Keratinocyte (primary cell): ENCODE data around the gene ADIPOR2. TPM values are rescaled to one million over a fixed set of nuclear protein-coding genes. Genes with fewer than 3 reads are reported as not detected.
A peak's percentile ranks its signal among the peaks of the same experiment; 100 is the strongest.

Experiments
- DNase-seq: peaks from one replicate; pipeline ENCODE4 v3.0.0-alpha.2; 2011; ENCODE audit warnings: low read depth, missing footprints, low spot score
- FAIRE-seq: peaks from 2 replicates; lab custom pipeline; 2011; peaks lifted over from hg19 to GRCh38; lab: Jason Lieb, UNC
- H2AFZ ChIP-seq: 2 replicates; pipeline ENCODE4 v1.6.0; 2012; ENCODE audit warnings: low read length, control low read depth, inconsistent platforms; ENCODE audit not compliant: control insufficient read depth
- H3K27ac ChIP-seq: 2 replicates; pipeline ENCODE4 v1.5.1; 2011; ENCODE audit warnings: low read length; ENCODE audit not compliant: control insufficient read depth, insufficient read depth
- H3K27me3 ChIP-seq: 3 replicates; pipeline ENCODE4 v1.6.0; 2011; ENCODE audit warnings: low read length; ENCODE audit not compliant: control insufficient read depth, insufficient read depth; ENCODE audit errors: extremely low read depth
- H3K36me3 ChIP-seq, 2 experiments: 2 replicates in 1 of 2; 3 replicates in 1 of 2; pipeline ENCODE4 v1.5.1; 2011; ENCODE audit warnings: low read length in 2 of 2, mild to moderate bottlenecking in 1 of 2; ENCODE audit not compliant: control insufficient read depth in 2 of 2, insufficient read depth in 2 of 2; ENCODE audit errors: extremely low read depth in 1 of 2
- H3K4me1 ChIP-seq: 3 replicates; pipeline ENCODE4 v1.5.1; 2011; ENCODE audit warnings: low read length; ENCODE audit not compliant: control insufficient read depth, insufficient read depth; ENCODE audit errors: extremely low read depth
- H3K4me2 ChIP-seq: 3 replicates; pipeline ENCODE4 v1.6.0; 2011; ENCODE audit warnings: low read depth, low read length; ENCODE audit not compliant: control insufficient read depth, insufficient read depth; ENCODE audit errors: extremely low read depth
- H3K4me3 ChIP-seq, 3 experiments: fragments of 200-600 bp in 1 of 3; sonication (generic) in 1 of 3; 2 replicates in 2 of 3; 3 replicates in 1 of 3; pipeline ENCODE4 v1.5.1; 2011 to 2016; ENCODE audit warnings: low read length in 3 of 3, mild to moderate bottlenecking in 3 of 3, control low read depth in 2 of 3, inconsistent platforms in 1 of 3, low read depth in 1 of 3, mixed read lengths in 1 of 3, mixed run types in 1 of 3, moderate library complexity in 1 of 3; ENCODE audit not compliant: control insufficient read depth in 2 of 3, insufficient read depth in 2 of 3; ENCODE audit errors: extremely low read depth in 1 of 3
- H3K79me2 ChIP-seq: 2 replicates; pipeline ENCODE4 v1.6.0; 2012; ENCODE audit warnings: low read length; ENCODE audit not compliant: control insufficient read depth, insufficient read depth
- H3K9ac ChIP-seq: 3 replicates; pipeline ENCODE4 v1.6.0; 2011; ENCODE audit warnings: low read length; ENCODE audit not compliant: control insufficient read depth, insufficient read depth; ENCODE audit errors: extremely low read depth
- H3K9me1 ChIP-seq: 3 replicates; pipeline ENCODE4 v1.6.0; 2011; ENCODE audit warnings: low read length; ENCODE audit not compliant: control insufficient read depth, insufficient read depth; ENCODE audit errors: extremely low read depth
- H3K9me3 ChIP-seq: 2 replicates; pipeline ENCODE4 v1.5.1; 2012; ENCODE audit warnings: low read depth, low read length; ENCODE audit not compliant: control insufficient read depth
- H4K20me1 ChIP-seq: 3 replicates; pipeline ENCODE4 v1.6.0; 2011; ENCODE audit warnings: low read length; ENCODE audit not compliant: control insufficient read depth, insufficient read depth; ENCODE audit errors: extremely low read depth
- EZH2 ChIP-seq: IDR thresholded peaks from one replicate; pipeline ENCODE4 v1.6.1; 2012; ENCODE audit warnings: inconsistent platforms, mild to moderate bottlenecking, low read length, moderate library complexity
- dilution Hi-C: fragments of 300-500 bp; cut with MboI; formaldehyde crosslinking; loops from one replicate; pipeline ENCODE4 v1.7.0; 2020; ENCODE audit warnings: low sequenced_read_pairs; ENCODE audit not compliant: extremely low pct_ligation_motif_present
- polyA plus RNA-seq, 5 experiments: library from polyadenylated mRNA; depleted of rRNA in 3 of 5; stranded (reverse) in 3 of 5; stranded (forward) in 1 of 5; unstranded in 1 of 5; fragments of >200 nt; gene quantifications; 1 replicate in 1 of 5; 2 replicates in 3 of 5; 3 replicates in 1 of 5; pipeline versions ENCODE4 v1.2.1 to v1.2.3, GENCODE V29; 2011 to 2012; ENCODE audit warnings: missing spikeins in 2 of 5, low read depth in 1 of 5, low replicate concordance in 1 of 5
- TF ChIP-seq, protein P1 (sequence below), 3 experiments: IDR thresholded peaks in 1 of 3; conservative IDR thresholded peaks in 1 of 3; optimal IDR thresholded peaks in 1 of 3; 2 replicates in 2 of 3; 3 replicates in 1 of 3; pipeline versions ENCODE3 to v1.5.1; 2011; ENCODE audit warnings: low read length in 3 of 3, mild to moderate bottlenecking in 3 of 3, moderate library complexity in 2 of 3, control low read depth in 1 of 3, inconsistent platforms in 1 of 3; ENCODE audit not compliant: insufficient read depth in 2 of 3; ENCODE audit errors: extremely low read depth in 1 of 3

Gene ADIPOR2
- polyA plus RNA-seq, 1 donor (not counting 4 experiments of a cell fraction or from before 2014, with no cell fraction given): 59.4 TPM

DNA sequence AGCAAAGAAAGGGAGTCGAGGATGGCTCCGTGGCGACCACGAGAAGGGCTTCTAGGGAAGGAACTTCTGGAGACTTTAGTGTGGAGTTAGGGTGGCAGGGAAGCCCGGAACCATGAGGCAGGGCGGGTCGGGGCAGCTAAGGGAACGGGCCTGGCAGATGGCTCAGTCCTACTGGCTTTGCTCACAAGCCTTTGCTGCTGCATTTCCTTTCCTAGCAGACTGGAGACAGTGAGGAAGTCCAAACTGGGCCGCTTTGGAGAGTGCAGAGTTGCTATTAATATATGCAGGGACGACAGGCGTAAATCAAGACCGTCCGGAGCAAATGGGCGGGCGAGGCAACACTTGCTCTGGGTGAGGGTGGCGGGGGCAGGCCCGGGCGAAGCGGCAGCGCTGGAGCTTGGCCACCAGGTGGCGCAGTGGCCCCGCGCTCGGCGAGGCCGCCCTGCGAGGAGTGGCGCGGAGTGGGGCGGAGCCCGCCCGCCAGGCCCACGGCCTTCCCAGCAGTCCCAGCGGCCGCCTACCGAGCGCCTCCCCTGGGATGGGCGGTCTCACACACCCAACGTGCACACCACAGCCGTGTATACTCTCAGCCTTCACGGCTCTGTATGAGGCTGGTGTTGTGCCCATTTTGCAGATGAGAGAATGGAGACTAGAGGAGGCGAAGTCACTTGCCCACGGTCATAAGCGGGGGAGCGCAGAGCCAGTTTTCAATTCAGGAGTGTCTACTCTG, 105.1 kb downstream of the ADIPOR2 start:
- no peak overlapping the region for H3K27ac ChIP-seq

DNA sequence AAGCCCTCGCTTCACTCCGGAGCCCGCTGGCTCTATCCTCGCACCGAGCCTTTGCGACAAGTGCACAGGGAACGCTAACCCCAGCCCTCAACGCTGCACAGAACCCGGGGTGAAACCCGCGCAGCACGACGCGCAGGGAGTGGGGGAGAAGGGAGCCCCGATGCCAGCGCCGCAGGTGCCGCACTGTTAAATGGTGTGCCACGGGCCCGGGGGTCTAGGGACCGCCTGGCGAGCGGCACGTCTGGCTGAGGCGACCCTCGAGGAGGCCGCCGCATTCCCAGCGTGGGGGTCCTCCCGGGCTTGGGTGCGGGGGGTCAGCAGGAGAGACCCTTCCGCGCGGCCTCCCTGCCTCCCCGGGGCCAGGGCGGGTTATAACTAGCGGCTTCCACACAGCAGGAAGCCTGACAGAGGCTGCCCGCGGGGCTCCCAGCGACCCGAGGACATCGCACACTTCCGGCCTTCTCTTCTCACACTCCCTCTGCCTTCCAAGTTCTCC, 105.7 kb downstream of the ADIPOR2 start:
- Histone ChIP-seq H3K9me1 (no peaks in the 10 kb centered on the region), H3K27me3 (no peaks in the 10 kb centered on the region), H3K9ac (peak overlapping the region; percentile 62), H3K9me3 (no peaks in the 10 kb centered on the region), H4K20me1 (no peaks in the 10 kb centered on the region), H3K4me1 (peaks cover 8% of the 10 kb centered on the region), H2AFZ (peak overlapping the region; percentile 89), H3K4me3 (peak overlapping the region; percentile 39 to 77 (median 62)), H3K79me2 (no peaks in the 10 kb centered on the region), H3K4me2 (peak overlapping the region; percentile 90), H3K36me3 (peaks cover 0 to 4% of the 10 kb centered on the region in 2 experiments), H3K27ac (no peak overlapping the region)
- TF ChIP-seq, protein P1, sequence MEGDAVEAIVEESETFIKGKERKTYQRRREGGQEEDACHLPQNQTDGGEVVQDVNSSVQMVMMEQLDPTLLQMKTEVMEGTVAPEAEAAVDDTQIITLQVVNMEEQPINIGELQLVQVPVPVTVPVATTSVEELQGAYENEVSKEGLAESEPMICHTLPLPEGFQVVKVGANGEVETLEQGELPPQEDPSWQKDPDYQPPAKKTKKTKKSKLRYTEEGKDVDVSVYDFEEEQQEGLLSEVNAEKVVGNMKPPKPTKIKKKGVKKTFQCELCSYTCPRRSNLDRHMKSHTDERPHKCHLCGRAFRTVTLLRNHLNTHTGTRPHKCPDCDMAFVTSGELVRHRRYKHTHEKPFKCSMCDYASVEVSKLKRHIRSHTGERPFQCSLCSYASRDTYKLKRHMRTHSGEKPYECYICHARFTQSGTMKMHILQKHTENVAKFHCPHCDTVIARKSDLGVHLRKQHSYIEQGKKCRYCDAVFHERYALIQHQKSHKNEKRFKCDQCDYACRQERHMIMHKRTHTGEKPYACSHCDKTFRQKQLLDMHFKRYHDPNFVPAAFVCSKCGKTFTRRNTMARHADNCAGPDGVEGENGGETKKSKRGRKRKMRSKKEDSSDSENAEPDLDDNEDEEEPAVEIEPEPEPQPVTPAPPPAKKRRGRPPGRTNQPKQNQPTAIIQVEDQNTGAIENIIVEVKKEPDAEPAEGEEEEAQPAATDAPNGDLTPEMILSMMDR (optimal IDR thresholded peaks at IDR 0.05 in 1 of 3, IDR thresholded peaks at IDR 0.05 in 1 of 3, conservative IDR thresholded peaks at IDR 0.05 in 1 of 3; ENCODE audit: extremely low read depth in 1 of 3, insufficient read depth in 2 of 3, low read length in 3 of 3): no peak
- TF ChIP-seq EZH2: no peak
- no peak for DNase-seq
- no peak for FAIRE-seq
- dilution Hi-C loops: no loop called here

More for the DNA sequence above, 105.1 kb downstream of the ADIPOR2 start:
- no peak for FAIRE-seq
- Histone ChIP-seq H3K36me3 (peaks cover 0 to 6% of the 10 kb centered on the region in 2 experiments), H2AFZ (peak overlapping the region; percentile 86), H3K9me3 (no peaks in the 10 kb centered on the region), H3K4me1 (peaks cover 8% of the 10 kb centered on the region), H3K27me3 (no peaks in the 10 kb centered on the region), H3K4me3 (peak overlapping the region; percentile 39 to 77 (median 62)), H3K4me2 (peak overlapping the region; percentile 90), H3K9ac (peak overlapping the region; percentile 62), H4K20me1 (no peaks in the 10 kb centered on the region), H3K79me2 (no peaks in the 10 kb centered on the region), H3K9me1 (no peaks in the 10 kb centered on the region)
- dilution Hi-C loops: no loop called here
- no peak for TF ChIP-seq EZH2
- TF ChIP-seq, protein P1 (optimal IDR thresholded peaks at IDR 0.05 in 1 of 3, IDR thresholded peaks at IDR 0.05 in 1 of 3, conservative IDR thresholded peaks at IDR 0.05 in 1 of 3; ENCODE audit: extremely low read depth in 1 of 3, insufficient read depth in 2 of 3, low read length in 3 of 3): peak; percentile 73 to 92 (median 81)
- peak; percentile 41 for DNase-seq
